Measurements from ENCODE around the gene CD44. TPM values are rescaled to one million over a fixed set of nuclear protein-coding genes. Genes with fewer than 3 reads are reported as not detected.

Gene CD44
- polyA plus RNA-seq, 1 donor = 31.1 TPM

- 82% methylated on average over 1 of the region's 11 CpGs for whole genome bisulfite sequencing (ENCODE audit: insufficient coverage, low lambda C conversion rate)
- peaks cover 4% of the 10 kb centered on the region for H3K27me3 ChIP-seq (ENCODE audit: control insufficient read depth, insufficient read depth, low read length)
- no peaks in the 10 kb centered on the region for H3K4me1 ChIP-seq (ENCODE audit: control insufficient read depth, insufficient read depth, low read length)
- no peaks in the 10 kb centered on the region for H3K36me3 ChIP-seq (ENCODE audit: control insufficient read depth, insufficient read depth, low read length)
- H3K4me3 ChIP-seq (ENCODE audit: low read length) = no peak overlapping the region
- H3K9me3 ChIP-seq (ENCODE audit: control insufficient read depth, low read depth, low read length) = no peaks in the 10 kb centered on the region
- peak overlapping the region; percentile 11 for H3K27ac ChIP-seq (ENCODE audit: low read length)
- DNase-seq = no peak
These were observed 27.7 kb downstream of the CD44 start for GRCh38 chr11:35166369-35167360.

DNA sequence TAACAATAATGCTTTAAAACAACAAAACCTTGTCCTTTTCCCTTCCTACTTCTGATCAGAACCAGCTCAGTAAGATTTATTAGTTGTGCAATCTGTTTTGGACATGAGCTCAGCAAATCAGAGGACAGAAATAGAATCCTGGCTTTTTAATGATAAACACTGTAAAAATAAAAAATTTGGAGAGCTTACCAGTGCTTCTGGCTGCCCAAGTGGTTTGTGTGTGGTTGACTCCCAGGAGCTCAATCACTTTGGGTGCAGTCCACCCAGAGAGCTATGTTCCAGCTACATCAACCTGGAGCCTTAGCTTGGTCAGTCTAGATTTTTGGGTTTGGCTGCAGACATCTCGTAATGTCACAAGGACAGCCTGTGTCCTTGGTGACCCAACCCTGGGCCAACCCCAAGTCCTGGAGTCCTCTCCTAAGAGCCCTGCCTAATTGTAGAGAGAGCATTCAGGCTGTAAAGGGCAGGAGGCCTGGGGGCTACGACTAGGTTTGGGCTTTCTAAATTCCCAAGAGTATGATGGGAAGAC lies 28.5 kb downstream of the CD44 start:
- no CpG with 5 or more reads among the region's 2 CpGs for WGBS (ENCODE audit: insufficient coverage, low lambda C conversion rate)

GRCh38 chr11:35168671-35169070 lies 29.7 kb downstream of the CD44 start:
- H3K27ac ChIP-seq (ENCODE audit: low read length) = no peak overlapping the region
- 83% methylated on average over 1 of the region's 2 CpGs for WGBS (ENCODE audit: insufficient coverage, low lambda C conversion rate)
- no peak for DNase-seq

More for the DNA sequence above, 28.5 kb downstream of the CD44 start:
- no peaks in the 10 kb centered on the region for H3K4me1 ChIP-seq (ENCODE audit: control insufficient read depth, insufficient read depth, low read length)
- peaks cover 2% of the 10 kb centered on the region for H3K27me3 ChIP-seq (ENCODE audit: control insufficient read depth, insufficient read depth, low read length)
- H3K27ac ChIP-seq (ENCODE audit: low read length) = no peak overlapping the region
- DNase-seq = no peak
- H3K36me3 ChIP-seq (ENCODE audit: control insufficient read depth, insufficient read depth, low read length) = no peaks in the 10 kb centered on the region
- no peak overlapping the region for H3K4me3 ChIP-seq (ENCODE audit: low read length)
- H3K9me3 ChIP-seq (ENCODE audit: control insufficient read depth, low read depth, low read length) = no peaks in the 10 kb centered on the region

DNA sequence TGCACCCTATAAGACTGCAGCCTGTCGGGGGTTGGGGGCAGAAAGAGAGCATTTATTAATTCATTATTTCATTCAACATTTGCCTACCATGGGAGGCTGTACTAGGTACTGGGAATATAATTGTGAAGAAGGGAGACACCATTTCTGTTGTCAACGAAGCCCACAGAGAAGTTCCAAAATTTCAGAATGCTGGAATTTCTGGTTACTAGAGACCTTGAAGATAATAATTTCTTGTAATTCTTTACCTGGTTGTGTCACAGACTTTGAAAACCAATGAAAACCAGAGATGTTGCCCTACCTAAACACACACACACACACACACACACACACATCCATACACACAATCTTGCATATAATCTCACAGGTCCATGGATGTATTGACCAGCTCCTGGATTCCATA lies 30.1 kb downstream of the CD44 start:
- no peak overlapping the region for H3K4me3 ChIP-seq (ENCODE audit: low read length)
- WGBS (ENCODE audit: insufficient coverage, low lambda C conversion rate) = 60% methylated on average over 1 of the region's 2 CpGs
- no peak for DNase-seq
- H3K4me1 ChIP-seq (ENCODE audit: control insufficient read depth, insufficient read depth, low read length) = peaks cover 10% of the 10 kb centered on the region
- no peak overlapping the region for H3K27ac ChIP-seq (ENCODE audit: low read length)
- peaks cover 2% of the 10 kb centered on the region for H3K27me3 ChIP-seq (ENCODE audit: control insufficient read depth, insufficient read depth, low read length)
- H3K9me3 ChIP-seq (ENCODE audit: control insufficient read depth, low read depth, low read length) = no peaks in the 10 kb centered on the region
- H3K36me3 ChIP-seq (ENCODE audit: control insufficient read depth, insufficient read depth, low read length) = no peaks in the 10 kb centered on the region

More at GRCh38 chr11:35168671-35169070, 29.7 kb downstream of the CD44 start:
- H3K36me3 ChIP-seq (ENCODE audit: control insufficient read depth, insufficient read depth, low read length) = no peaks in the 10 kb centered on the region
- H3K9me3 ChIP-seq (ENCODE audit: control insufficient read depth, low read depth, low read length) = no peaks in the 10 kb centered on the region
- H3K27me3 ChIP-seq (ENCODE audit: control insufficient read depth, insufficient read depth, low read length) = peaks cover 2% of the 10 kb centered on the region
- H3K4me3 ChIP-seq (ENCODE audit: low read length) = no peak overlapping the region
- H3K4me1 ChIP-seq (ENCODE audit: control insufficient read depth, insufficient read depth, low read length) = peaks cover 6% of the 10 kb centered on the region

GRCh38 chr11:35169754-35170153 lies 30.8 kb downstream of the CD44 start:
- peaks cover 12% of the 10 kb centered on the region for H3K4me1 ChIP-seq (ENCODE audit: control insufficient read depth, insufficient read depth, low read length)
- no CpG with 5 or more reads among the region's 1 CpG for WGBS (ENCODE audit: insufficient coverage, low lambda C conversion rate)
- DNase-seq = no peak
- no peaks in the 10 kb centered on the region for H3K36me3 ChIP-seq (ENCODE audit: control insufficient read depth, insufficient read depth, low read length)
- no peak overlapping the region for H3K27ac ChIP-seq (ENCODE audit: low read length)
- H3K27me3 ChIP-seq (ENCODE audit: control insufficient read depth, insufficient read depth, low read length) = peaks cover 2% of the 10 kb centered on the region
- H3K4me3 ChIP-seq (ENCODE audit: low read length) = no peak overlapping the region
- H3K9me3 ChIP-seq (ENCODE audit: control insufficient read depth, low read depth, low read length) = no peaks in the 10 kb centered on the region

DNA sequence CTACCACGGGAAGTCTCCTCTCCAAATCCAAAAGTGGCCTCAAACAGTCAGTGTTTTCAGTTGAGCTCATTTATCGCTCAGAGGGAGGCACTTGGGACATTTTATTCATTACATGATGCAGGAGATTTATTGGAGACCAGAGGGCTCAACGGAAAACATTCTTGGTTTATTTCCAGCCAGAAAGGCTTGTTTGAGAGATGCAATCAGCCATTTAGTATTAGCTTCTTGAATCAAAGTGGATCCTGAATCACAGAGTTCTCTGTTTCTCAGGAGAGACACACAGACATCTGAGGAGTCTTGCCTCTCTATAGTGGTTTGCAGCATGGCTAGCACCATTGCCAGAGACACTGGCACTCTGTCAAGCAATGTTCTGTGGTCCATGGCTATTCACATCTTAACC lies 31.5 kb downstream of the CD44 start:
- 86% methylated on average over 1 of the region's 3 CpGs for WGBS (ENCODE audit: insufficient coverage, low lambda C conversion rate)
- Histone ChIP-seq H3K9me3 (ENCODE audit: control insufficient read depth, low read depth, low read length) (no peaks in the 10 kb centered on the region), H3K27me3 (ENCODE audit: control insufficient read depth, insufficient read depth, low read length) (peaks cover 2% of the 10 kb centered on the region), H3K36me3 (ENCODE audit: control insufficient read depth, insufficient read depth, low read length) (no peaks in the 10 kb centered on the region), H3K27ac (ENCODE audit: low read length) (no peak overlapping the region), H3K4me1 (ENCODE audit: control insufficient read depth, insufficient read depth, low read length) (peaks cover 12% of the 10 kb centered on the region), H3K4me3 (ENCODE audit: low read length) (no peak overlapping the region)
- DNase-seq = no peak

DNA sequence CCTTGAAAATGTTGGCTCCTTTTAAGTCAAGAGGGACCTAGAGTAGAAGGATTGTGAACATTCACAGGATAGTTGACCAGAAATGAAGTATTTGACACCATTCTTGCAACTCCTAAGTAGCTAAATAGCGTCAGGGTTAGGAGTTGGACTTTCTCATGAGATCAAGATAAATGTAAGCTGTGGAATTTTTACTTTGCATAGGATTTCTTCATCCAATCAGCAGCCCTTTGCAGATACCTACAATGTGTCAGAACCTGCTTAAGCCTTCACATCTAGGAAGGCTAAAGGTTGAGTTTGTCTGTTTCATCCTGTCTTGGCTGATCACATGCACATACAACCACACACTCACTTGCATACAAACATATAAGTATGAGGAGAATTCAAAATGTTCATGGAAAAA lies 32.3 kb downstream of the CD44 start:
- Histone ChIP-seq H3K4me3 (ENCODE audit: low read length) (no peak overlapping the region), H3K27ac (ENCODE audit: low read length) (no peak overlapping the region), H3K4me1 (ENCODE audit: control insufficient read depth, insufficient read depth, low read length) (peaks cover 12% of the 10 kb centered on the region), H3K36me3 (ENCODE audit: control insufficient read depth, insufficient read depth, low read length) (no peaks in the 10 kb centered on the region), H3K27me3 (ENCODE audit: control insufficient read depth, insufficient read depth, low read length) (peaks cover 2% of the 10 kb centered on the region), H3K9me3 (ENCODE audit: control insufficient read depth, low read depth, low read length) (no peaks in the 10 kb centered on the region)
- WGBS (ENCODE audit: insufficient coverage, low lambda C conversion rate) = no CpG with 5 or more reads among the region's 1 CpG
- no peak for DNase-seq

GRCh38 chr11:35173011-35173511 lies 34.1 kb downstream of the CD44 start:
- no peak overlapping the region for H3K27ac ChIP-seq (ENCODE audit: low read length)
- peaks cover 7% of the 10 kb centered on the region for H3K36me3 ChIP-seq (ENCODE audit: control insufficient read depth, insufficient read depth, low read length)
- WGBS (ENCODE audit: insufficient coverage, low lambda C conversion rate) = 0% methylated on average over 1 of the region's 2 CpGs
- H3K4me1 ChIP-seq (ENCODE audit: control insufficient read depth, insufficient read depth, low read length) = peaks cover 12% of the 10 kb centered on the region
- DNase-seq = peak; percentile 53 to 81
- H3K4me3 ChIP-seq (ENCODE audit: low read length) = no peak overlapping the region
- H3K9me3 ChIP-seq (ENCODE audit: control insufficient read depth, low read depth, low read length) = no peaks in the 10 kb centered on the region
- H3K27me3 ChIP-seq (ENCODE audit: control insufficient read depth, insufficient read depth, low read length) = no peaks in the 10 kb centered on the region

DNA sequence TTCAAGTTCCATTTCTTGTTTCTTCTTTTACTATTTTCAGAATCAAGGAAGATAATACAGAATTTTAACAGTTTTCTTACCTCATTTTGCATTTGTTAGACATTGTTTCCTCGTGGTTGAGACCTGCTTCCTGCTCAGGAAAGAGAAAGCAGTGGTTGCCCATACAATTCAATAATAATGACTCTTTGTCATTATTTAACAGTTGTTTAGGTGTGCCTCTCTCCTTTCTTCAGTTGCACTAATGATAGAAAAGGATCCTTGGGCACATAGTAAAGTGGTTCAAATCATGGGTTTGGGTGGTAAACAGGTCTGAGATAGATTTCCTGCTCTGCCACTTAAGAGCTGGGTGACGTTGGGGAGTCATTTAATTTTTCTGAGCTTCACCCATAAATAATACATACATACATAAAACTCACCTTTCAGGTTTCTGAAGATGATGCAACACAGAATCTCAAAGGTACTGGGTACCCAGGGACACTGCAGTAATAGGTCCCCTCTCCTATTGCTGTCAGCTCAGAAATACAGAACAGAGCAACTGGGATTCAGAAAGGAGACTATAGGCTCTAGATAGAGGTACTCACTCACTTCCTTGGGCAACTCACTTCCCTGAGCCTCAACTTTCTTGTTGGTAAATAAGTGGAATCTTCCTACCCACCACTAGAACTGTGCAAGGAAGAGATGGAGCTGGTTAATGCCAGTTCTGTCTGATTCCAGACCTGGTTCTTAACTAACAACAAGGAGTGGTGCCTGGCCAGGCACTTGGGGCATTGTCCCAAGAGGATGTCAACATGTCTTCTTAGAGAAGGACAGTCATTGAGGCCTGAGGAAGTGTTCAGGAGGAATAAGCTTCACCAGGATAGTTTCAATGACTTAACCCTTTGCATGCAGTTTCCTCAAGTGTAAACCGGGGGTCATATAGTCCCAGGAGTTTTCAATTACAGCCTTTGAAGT lies 34.9 kb downstream of the CD44 start:
- peaks cover 7% of the 10 kb centered on the region for H3K36me3 ChIP-seq (ENCODE audit: control insufficient read depth, insufficient read depth, low read length)
- H3K27ac ChIP-seq (ENCODE audit: low read length) = no peak overlapping the region
- 100% methylated on average over 1 of the region's 3 CpGs for WGBS (ENCODE audit: insufficient coverage, low lambda C conversion rate)
- H3K4me1 ChIP-seq (ENCODE audit: control insufficient read depth, insufficient read depth, low read length) = peaks cover 12% of the 10 kb centered on the region
- peak in 1 of 2 donors; percentile 46 for DNase-seq
- no peak overlapping the region for H3K4me3 ChIP-seq (ENCODE audit: low read length)
- no peaks in the 10 kb centered on the region for H3K27me3 ChIP-seq (ENCODE audit: control insufficient read depth, insufficient read depth, low read length)
- H3K9me3 ChIP-seq (ENCODE audit: control insufficient read depth, low read depth, low read length) = no peaks in the 10 kb centered on the region

DNA sequence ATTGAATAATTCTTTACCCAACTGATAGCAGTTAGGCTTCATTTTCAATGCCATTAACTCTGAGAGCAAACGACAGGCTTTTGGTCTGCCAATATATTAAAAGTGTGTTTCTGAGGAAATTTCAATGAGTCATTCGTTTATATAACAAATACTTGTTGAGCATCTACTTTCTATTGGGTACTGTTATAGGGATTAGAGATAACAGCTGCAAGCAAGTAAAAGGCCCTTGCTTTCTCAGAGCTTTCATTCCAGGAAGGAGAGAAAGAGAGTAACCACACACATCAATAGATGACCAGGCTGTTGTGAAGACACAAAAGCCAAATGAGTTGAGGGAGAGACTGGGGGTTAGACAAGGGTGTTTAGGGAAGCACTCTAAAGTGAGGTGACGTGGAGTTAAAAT lies 35.7 kb downstream of the CD44 start:
- H3K27me3 ChIP-seq (ENCODE audit: control insufficient read depth, insufficient read depth, low read length) = no peaks in the 10 kb centered on the region
- 61% methylated on average over 2 of the region's 3 CpGs for WGBS (ENCODE audit: insufficient coverage, low lambda C conversion rate)
- H3K36me3 ChIP-seq (ENCODE audit: control insufficient read depth, insufficient read depth, low read length) = peaks cover 7% of the 10 kb centered on the region
- no peak overlapping the region for H3K27ac ChIP-seq (ENCODE audit: low read length)
- no peak overlapping the region for H3K4me3 ChIP-seq (ENCODE audit: low read length)
- DNase-seq = no peak
- H3K4me1 ChIP-seq (ENCODE audit: control insufficient read depth, insufficient read depth, low read length) = peaks cover 12% of the 10 kb centered on the region
- no peaks in the 10 kb centered on the region for H3K9me3 ChIP-seq (ENCODE audit: control insufficient read depth, low read depth, low read length)
